HL-60/S4 treated with phorbol 12-myristate 13-acetate at 8.2 ng/mL for 4 days and 3 days (cell line): Measurements from ENCODE around the gene LYRM4.

Experiments used
- in situ Hi-C: fragments of 300-500 bp; cut with MboI; formaldehyde crosslinking; loops from 2 replicates; pipeline ENCODE4 v1.15.0; 2022; ENCODE audit warnings: low sequenced_read_pairs

Gene LYRM4

DNA sequence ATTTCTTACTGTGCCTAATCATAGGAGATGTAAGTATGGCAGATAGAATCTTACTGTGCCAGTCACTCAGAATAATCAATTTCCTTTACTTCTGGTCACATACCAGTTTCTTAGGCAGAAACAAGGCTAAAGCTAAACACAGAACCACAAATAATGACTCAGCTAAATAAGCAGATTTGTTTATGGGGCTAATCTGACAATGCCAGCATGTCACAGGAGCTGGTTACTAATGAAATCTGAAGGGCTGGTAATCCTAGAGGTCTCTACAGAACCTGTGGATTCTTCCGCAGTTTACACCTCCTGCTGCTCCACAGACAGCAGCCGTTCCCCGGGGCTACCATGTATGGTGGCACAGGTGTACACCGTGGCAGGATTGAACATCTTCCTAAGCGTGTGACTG is 80.8 kb downstream of the LYRM4 start:
- in situ Hi-C loops = no loop called here

DNA sequence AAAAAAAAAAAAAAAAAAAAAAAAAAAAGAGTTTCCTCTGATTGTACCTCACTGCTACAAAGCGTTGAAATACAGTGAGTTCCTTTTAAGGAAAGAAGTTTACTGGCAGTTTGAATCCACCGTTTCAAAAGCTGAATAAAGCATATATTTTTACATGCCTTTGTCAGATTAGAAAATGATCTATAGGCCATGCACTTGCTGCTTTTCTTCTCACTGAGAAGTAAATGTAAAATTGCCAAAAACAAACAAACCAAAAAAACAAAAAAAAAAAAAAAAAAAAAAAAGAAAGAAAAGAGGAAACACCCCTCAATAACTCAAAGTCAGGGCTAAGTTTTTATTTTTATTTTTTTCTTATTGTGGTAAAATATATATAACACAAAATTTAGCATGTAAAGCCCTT is 81.9 kb downstream of the LYRM4 start:
- in situ Hi-C loops = no loop called here

DNA sequence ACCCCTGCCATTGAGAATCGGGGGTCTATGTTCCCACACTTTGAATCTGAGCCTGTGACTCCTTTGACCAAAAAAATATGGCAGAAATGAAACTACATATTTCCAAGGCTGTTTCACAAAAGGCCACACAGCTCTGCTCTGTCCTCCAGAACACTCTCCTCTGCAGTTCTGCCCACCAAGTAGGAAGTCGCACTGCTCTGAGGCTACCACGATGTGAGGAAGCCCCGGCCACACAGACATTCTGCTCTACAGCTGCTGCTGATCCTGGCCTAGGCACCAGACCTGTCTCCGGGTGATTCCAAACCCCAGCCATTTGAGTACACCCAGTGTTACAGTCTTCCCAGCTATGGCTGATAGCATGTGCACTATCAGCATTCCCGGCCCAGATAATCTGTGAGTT is 85.1 kb downstream of the LYRM4 start:
- in situ Hi-C loops = no loop called here

DNA sequence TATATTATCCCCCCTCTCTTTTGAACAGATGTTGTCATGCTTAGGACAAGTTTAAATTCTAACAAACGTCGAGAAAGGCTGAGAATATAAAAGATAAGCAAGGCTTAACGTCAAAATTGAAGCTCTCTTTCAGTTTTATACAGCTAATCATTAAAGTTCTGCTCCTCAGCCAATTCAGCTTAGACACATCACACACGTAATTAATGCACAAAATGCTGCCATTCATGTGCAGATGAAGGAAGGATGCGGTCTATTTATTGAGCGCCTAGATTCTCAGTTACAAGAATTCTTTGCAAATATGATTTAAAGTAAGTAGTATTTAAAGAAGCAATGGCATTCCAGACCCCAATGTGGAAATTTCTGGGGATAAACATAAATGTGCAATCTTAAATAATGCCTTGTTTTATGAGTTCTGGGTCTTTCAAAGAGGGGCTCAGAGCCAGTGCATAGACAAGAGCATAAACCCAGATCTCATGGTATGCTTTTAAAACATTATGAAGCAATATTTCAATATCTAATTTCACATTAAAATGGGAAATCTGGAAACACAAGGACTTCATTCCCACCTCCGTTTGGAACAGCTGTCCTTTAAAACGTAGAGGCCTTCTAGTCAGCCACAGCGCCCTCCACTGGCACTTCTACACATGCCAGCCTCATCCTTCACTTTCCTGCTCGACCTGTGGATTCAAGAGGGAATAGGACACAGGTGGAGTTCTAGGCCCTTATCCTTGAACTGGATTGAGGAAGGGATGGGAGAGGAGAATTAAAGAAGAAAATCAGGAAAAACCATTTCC is 85.8 kb downstream of the LYRM4 start:
- in situ Hi-C loops = no loop called here

DNA sequence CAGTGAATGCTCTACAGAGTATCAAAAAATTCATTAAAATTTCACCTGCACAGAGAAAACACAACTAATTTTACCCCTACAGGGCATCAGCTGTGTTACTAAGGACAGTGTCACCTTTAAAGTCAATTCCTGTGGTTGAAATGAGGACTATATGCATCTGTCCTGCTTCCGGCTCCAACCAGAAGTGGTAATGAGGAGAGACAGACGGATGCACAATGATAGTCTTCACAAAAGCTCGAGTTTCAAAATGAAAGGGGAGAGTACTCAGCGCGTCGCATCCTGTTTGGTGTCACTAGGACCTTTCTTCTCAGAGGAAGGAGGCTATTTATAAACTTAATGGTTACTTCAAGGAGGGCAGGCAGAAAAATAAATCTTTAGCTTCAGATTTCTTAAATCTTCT is 86.5 kb downstream of the LYRM4 start:
- in situ Hi-C loops = no loop called here

DNA sequence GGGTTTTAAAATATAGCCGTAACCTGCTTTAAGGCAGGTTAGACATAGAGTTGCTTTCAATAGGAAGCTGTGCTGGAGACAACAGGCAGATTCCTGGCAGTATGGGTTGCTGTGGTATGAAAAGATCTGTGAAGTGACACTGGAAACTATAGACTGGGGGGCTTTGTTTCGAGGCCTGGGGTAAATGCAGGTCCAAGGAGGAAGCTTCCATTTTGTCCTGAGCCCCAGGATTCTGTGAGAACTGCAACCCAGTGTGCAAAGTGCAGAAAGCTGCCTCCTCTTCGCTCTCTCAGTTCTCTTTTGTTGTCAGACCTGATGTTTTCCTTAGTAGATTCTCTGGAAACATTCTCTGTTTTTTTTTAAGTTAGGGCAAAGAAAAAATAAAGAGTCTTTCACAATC is 86.9 kb downstream of the LYRM4 start:
- in situ Hi-C loops = no loop called here

DNA sequence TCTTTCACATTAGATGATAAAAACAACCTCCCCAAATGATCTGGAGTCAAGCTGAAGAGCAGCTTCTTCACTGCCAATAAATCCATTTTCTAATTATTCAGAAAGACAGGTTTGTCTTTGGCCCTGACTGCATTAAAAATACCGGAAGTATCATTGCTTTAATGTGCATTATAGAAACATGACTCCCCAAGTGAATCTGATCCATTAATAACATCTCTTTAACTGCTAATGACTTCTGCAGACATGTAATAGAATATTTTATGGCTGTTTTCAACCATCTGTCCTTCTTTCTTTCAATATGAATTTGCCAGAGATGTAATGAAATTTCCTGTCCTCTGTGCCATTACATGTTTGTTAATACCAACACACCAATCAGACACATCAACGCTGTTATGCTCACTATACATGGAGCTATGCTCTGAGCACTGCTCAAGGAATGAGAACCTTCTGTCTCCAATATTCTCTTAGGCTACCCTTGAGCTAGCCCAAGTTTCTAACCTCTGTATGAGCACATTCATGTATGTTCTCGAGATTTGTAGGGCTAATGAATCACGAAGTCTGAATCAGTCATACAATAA is 87.8 kb downstream of the LYRM4 start:
- in situ Hi-C loops = no loop called here

DNA sequence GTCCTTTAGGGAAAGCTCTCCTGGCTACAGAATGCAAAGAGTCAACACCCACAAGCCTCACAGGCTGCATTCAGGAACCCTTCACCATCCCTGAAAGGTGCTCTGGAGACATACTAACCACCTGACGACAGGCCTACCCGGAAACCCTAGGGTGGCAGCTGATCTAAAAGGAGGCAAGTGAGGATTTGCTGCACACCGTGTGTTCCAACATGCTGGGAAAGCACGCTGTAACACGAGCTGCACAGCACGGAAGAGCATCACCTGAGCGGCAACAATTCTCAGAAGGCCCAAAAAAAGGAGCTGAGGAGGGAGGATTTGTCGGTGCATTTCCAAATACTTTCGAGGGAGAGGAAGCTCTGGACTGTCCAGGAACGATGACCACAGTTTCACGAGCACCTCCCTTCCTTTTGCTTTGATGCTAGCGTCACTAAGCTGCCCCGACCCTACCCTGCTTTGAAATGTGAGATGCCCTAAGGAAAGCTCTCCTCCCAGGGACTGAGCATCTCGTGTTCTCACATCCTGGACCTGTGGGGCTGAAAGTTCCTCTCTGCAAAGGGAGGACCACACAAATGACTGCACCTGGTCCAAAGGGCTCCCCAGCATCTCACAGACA is 88.6 kb downstream of the LYRM4 start:
- in situ Hi-C loops = no loop called here

DNA sequence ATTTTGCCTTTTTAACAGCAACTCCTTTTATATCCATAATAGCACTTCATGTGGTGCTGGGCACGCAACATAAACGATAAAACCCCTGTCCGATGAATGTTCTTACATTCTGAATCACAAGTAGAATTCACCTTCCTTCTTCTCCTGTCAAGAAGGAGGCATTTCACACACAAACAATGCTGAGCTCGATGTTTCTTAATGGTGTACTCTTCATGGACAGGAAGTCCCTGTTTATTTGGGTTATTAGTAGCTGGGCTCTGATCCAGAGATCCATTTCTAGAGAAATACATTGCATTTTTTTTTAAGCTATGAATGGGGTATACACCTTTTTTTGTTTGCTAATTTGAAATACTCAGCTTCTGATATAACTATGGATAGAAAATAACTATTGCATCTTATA is 93.2 kb downstream of the LYRM4 start:
- in situ Hi-C loops = no loop called here

DNA sequence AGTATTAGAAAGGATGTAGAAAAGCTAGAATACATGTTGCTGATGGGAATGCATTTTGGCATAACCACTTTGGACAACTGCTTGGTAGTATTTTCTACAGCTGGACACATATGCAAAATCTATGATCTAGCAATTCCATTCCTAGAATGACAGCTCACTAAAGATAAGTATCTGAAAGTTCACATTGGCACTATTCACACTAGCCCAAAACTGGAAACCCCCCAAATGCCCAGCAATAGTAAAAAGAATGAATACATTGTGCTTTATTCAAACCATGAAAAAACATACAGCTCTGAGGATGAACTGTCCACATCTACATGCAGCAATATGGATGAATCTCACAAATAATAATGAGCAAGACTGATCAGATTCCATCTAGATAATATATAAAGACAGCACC is 96.7 kb downstream of the LYRM4 start:
- in situ Hi-C loops = no loop called here

DNA sequence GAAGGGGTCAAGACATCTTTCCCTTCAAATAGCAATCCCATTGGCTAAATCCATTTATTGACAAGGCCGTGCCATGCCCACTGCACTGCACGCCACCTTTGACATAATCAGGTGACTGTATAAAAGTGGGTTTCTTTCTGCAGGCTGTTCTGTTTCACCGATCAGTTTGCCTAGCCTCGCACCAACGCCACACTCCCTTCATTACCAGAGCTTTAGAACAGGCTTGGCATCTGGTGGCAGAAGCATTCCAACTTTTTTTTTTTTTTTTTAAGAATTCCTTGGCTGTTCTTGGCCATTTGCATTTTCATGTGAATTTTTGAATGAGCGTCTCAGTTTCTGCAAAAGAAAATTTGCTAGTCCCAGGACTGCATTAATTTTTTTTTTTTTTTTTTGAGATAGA is 97.5 kb downstream of the LYRM4 start:
- in situ Hi-C loops = no loop called here

DNA sequence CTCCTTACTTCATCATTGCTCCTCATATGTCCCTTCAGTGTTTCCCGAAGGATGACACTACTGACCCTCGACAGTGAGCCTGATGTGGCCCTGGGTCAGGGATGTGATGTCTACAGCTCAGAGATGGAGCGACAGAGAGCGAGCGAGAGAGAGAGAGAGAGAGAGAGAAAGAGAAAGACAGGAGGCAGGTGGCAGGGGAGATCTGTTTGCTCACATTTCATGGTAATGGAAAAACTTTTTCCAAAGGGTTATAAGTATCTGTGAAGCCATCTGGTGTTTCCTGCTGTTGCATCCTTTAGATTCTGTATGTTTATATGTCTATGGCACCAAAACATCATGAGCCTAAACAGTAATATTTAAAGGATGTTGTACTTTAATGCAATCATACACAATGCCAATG is 98.4 kb downstream of the LYRM4 start:
- in situ Hi-C loops = no loop called here

DNA sequence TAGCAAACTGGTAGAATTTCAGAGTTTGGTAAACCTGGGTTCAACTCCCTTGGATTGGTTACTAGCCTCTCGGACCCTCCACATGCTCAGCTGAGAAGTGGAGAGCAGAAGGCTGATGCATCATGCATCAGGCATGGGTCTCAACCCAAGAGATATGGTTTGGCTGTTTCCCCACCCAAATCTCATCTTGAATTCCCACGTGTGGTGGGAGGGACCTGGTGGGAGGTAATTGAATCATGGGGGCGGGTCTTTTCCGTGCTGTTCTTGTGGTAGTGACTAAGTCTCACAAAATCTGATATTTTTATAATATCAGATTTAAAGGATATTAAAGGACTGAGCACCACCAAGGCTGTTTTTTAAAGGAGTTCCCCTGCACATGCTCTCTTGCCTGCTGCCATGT is 100.5 kb downstream of the LYRM4 start:
- in situ Hi-C loops = no loop called here

DNA sequence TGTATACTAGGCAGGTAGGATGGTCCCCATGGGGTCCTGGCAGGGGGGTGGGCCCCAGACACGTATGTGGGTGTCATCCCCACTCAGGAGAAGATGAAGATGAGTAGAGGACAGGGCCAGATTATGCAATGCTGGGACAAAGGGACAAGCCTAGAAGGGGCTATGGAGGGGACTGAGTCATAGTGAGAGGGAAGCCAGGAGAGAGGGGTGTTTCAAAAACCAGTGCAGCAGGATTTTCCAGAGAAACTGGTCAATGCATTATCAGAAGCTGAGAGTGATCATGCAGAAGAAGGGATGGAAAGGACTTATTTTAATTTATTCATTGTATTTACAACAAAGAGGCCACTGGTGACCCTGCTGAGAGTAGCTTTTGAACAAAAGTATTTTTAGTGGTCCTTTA is 101.6 kb downstream of the LYRM4 start:
- in situ Hi-C loops = no loop called here

DNA sequence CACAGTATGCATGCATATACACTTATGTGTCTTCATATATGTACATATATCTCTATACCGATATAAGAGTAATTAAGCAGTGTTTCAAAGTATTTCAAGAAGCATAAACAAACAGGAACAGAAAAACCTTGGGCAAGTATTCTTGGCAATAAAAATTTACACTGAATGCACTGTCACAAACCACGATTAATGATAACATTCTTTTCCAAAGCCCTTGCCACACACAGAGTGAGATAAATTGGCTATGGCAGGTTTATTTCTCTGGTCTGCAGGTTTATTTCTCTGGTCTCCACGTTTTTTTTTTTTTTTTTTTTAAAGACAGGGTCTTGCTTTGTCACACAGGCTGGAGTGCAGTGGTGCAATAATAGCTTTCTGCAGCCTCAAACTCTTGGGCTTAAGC is 102.6 kb downstream of the LYRM4 start:
- in situ Hi-C loops = no loop called here

DNA sequence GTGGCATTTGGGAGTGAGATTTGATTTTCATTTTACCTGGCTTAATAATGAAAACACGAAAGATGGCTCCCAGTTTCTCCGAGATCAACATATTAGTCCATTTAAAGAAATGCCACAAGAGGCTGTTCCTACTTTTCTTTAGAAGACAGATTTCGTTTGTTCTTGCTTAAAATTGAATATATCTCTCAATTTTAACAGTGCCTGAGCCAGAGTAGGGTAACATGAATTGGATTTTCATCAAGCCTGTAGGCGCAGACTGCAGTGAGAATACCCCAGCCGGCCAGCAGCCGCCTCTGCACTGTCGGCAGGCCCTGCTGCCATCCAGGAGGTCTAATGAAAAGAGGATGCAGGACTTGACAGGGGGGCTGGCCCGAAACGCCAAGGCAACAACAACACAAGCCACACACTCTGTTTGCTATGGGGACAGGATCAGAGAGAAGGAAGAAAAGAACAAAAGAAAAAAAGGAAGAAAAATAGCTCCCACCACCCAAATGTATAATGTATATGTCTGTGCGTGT is 103.1 kb downstream of the LYRM4 start:
- in situ Hi-C loops = no loop called here

DNA sequence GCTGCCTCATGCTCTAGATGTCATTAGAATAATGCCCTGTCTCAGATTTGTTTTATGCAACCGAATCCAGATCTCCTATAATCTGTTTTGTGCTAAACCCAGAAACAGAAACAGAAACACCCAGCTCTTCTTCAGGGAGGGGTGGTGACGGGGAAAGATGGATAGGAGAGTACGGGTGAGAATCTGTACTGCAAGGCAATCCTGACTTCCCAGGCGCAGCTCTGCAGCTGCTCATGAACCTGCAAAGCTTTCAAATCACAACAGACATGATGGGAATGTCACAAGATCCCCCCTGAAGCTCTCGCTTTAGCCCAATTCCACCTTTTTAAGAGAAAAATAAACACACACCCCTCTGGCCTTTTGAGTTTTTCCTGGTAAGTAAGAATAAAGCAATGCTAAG is 104.1 kb downstream of the LYRM4 start:
- in situ Hi-C loops = no loop called here

DNA sequence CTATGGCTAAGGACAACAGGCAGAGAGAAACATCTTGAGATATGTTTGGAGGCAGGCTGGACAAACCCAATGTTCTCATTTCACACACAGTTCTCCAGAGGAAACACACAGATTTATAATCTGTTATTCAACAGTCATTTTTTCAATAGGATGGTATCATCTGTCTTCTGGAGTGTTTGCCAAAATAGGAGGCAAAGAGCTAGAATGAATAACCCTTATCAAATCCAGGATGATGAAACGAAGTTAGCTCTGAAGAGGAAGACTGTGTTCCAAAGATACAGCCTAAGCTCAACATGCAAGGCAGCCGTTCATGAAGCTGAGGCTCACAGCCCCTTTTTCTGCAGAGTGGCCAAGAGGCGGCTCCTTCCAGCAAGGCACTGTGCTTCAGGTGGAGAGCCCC is 104.8 kb downstream of the LYRM4 start:
- in situ Hi-C loops = no loop called here

DNA sequence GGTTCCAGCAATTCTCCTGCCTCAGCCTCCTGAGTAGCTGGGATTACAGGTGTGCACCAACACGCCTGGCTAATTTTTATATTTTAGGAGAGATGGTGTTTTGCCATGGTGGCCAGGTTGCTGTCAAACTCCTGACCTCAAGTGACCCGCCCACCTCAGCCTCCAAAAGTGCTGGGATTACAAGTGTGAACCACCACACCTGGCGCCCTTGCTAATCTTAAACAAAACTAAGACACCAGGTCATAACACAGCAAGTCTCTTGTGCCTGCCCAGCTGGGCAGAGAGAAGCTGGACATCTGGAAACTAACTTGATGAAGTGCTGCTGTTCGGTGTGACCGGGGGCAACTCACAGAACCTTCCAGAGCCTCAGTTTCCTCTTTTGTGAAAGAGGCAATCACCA is 107.6 kb downstream of the LYRM4 start:
- in situ Hi-C loops = no loop called here

DNA sequence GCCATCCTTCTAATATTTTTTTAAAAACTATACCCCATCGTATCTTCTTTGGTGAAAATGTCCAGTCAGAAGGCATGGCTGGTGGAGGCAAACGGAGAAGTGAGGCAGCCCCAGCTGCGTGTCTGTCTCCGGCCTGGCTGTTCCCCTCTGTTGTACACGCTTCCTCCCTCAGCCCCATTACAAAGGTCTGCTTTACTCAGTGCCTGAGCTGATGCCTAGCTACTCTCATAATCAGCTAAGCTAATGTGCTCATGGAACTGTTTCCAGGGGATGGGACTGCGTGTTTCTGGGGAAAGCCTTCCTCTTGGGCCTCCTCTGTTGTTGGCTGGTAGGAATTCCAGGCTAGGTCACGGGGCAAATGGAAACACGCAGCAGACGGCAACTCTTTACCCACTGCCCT is 108.3 kb downstream of the LYRM4 start:
- in situ Hi-C loops = no loop called here

DNA sequence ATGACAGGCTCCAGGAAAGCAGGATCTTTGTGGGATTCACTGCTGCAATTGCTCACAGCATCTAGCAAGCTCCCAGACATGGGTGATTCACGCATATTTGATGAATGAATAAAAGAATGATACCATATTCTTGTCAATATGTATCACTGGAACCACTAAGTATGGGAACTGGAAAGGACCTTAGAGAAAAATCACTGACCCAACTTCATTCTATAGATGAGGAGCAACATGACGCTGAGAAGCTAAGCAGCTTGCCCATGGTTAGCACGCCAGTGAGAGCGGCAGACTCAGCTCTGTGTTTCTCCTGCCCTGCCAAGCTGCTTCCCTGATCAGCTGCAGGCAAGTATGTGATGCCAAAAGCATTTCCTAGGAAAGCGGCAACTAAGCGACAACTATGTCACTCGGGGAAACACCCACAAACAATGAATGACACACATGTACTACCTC is 108.8 kb downstream of the LYRM4 start:
- in situ Hi-C loops = no loop called here

DNA sequence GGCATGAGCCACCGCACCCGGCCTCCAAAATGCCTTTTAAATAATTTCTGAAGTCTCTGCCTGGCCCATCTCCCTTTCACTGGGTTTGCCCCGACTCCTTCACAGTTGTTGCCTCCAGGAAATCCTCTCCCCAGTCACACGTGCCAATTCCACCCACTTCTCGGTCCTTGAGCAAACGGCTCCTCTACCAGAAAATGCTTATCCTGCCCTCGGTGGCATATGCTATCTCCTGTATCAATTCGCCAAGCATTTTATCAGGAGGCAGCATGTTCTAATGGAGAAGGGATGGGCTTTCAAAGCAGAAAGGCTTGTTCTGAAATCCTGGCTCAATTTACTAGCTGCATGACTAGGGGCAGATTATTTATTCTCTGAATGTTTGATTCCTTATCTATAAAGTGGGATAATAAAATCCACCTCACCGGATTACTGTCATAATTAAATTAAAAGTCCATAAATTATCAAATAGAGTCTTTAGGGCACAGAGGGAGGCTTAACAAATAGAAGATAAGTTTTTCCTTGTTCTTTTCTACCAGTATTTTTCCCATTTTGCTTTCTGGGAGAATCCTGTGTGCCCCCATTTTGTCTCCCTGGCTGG is 109.3 kb downstream of the LYRM4 start:
- in situ Hi-C loops = no loop called here
